ENCODE data around the gene HIVEP3. TPM values are rescaled to one million over a fixed set of nuclear protein-coding genes. Genes with fewer than 3 reads are reported as not detected.

HIVEP3 gene
- polyA plus RNA-seq, 1 of the 3 experiments (the other 2 are of a cell fraction): 6.4 TPM

GRCh38 chr1:41707793-41708192, 210.9 kb downstream of the HIVEP3 start (continued):
- no peak for TF ChIP-seq SIN3A (IDR thresholded peaks at IDR 0.05; ENCODE audit: borderline replicate concordance, low read depth, low read length)
- no peak for TF ChIP-seq ELF1 (IDR thresholded peaks at IDR 0.05)

DNA sequence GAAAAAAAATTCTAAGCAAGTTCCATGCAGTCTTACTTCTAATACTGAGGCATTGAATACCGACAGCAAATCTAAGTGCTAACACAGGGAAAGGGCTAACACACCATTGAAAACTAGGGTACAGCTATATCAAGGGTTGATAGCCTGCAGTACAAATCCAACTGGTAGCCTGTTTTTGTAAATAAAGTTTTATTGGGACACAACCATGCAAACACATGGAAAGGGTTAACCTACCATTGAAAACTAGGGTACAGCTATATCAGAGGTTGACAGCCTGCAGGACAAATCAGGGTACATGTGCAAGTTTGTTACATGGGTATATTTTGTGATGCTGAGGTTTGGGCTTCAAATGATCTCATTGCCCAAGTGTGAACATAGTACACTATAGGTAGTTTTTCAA, 212.9 kb downstream of the HIVEP3 start:
- Histone ChIP-seq H3K4me3 (ENCODE audit: low read depth in 2 of 2, low read length in 1 of 2) (no peak overlapping the region), H3K9me3 (no peaks in the 10 kb centered on the region), H3F3A (replicated peaks; ENCODE audit: insufficient read depth) (no peaks in the 10 kb centered on the region), H4K20me1 (ENCODE audit: insufficient read depth) (no peaks in the 10 kb centered on the region), H2AFZ (ENCODE audit: low read depth) (no peak overlapping the region), H3K36me3 (replicated peaks in 1 of 2; ENCODE audit: control insufficient read depth in 1 of 2, insufficient read depth in 2 of 2, low read length in 1 of 2) (no peaks in the 10 kb centered on the region), H3K9me2 (no peaks in the 10 kb centered on the region), H3K27me3 (ENCODE audit: insufficient read depth) (no peaks in the 10 kb centered on the region), H3K27ac (ENCODE audit: low read depth in 2 of 2, low read length in 1 of 2) (no peak overlapping the region), H3K4me2 (no peak overlapping the region), H3K79me2 (ENCODE audit: insufficient read depth) (no peaks in the 10 kb centered on the region), H3K4me1 (ENCODE audit: control insufficient read depth in 1 of 2, insufficient read depth in 2 of 2, low read depth in 1 of 2, low read length in 1 of 2) (peaks cover 0 to 9% of the 10 kb centered on the region in 2 experiments; a peak in 1 of 4 replicates), H3K9ac (no peak overlapping the region)
- no peak for DNase-seq
- ChIA-PET CTCF (no interaction called here), POLR2A (no interaction called here)
- TF ChIP-seq FOXJ3 (CRISPR knock-in tag; IDR thresholded peaks at IDR 0.05): no peak
- no peak for TF ChIP-seq YY1 (IDR thresholded peaks at IDR 0.05; ENCODE audit: low read depth)
- no peak for TF ChIP-seq ELF1 (IDR thresholded peaks at IDR 0.05)
- TF ChIP-seq CHD2 (IDR thresholded peaks at IDR 0.05; ENCODE audit: low read length, partially characterized antibody): no peak
- no peak for TF ChIP-seq EP300 (IDR thresholded peaks at IDR 0.05; ENCODE audit: borderline replicate concordance in 1 of 2, low read depth in 1 of 2, low read length in 1 of 2)
- TF ChIP-seq FOSL2 (IDR thresholded peaks at IDR 0.05; ENCODE audit: borderline replicate concordance, low read depth): no peak
- TF ChIP-seq GABPA (IDR thresholded peaks at IDR 0.05; ENCODE audit: low read depth): no peak
- no peak for TF ChIP-seq RCOR1 (IDR thresholded peaks at IDR 0.05; ENCODE audit: low read length)
- no peak for TF ChIP-seq SMC3 (IDR thresholded peaks at IDR 0.05; ENCODE audit: low read depth, low read length)
- TF ChIP-seq SIN3A (IDR thresholded peaks at IDR 0.05; ENCODE audit: borderline replicate concordance, low read depth, low read length): no peak
- TF ChIP-seq PBX3 (IDR thresholded peaks at IDR 0.05): no peak
- TF ChIP-seq GATA2 (CRISPR knock-in tag; IDR thresholded peaks at IDR 0.05): no peak
- TF ChIP-seq, protein P1, sequence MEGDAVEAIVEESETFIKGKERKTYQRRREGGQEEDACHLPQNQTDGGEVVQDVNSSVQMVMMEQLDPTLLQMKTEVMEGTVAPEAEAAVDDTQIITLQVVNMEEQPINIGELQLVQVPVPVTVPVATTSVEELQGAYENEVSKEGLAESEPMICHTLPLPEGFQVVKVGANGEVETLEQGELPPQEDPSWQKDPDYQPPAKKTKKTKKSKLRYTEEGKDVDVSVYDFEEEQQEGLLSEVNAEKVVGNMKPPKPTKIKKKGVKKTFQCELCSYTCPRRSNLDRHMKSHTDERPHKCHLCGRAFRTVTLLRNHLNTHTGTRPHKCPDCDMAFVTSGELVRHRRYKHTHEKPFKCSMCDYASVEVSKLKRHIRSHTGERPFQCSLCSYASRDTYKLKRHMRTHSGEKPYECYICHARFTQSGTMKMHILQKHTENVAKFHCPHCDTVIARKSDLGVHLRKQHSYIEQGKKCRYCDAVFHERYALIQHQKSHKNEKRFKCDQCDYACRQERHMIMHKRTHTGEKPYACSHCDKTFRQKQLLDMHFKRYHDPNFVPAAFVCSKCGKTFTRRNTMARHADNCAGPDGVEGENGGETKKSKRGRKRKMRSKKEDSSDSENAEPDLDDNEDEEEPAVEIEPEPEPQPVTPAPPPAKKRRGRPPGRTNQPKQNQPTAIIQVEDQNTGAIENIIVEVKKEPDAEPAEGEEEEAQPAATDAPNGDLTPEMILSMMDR (IDR thresholded peaks at IDR 0.05): no peak
- TF ChIP-seq NRF1 (IDR thresholded peaks at IDR 0.05; ENCODE audit: low read depth, low read length): no peak
- TF ChIP-seq MXI1 (IDR thresholded peaks at IDR 0.05; ENCODE audit: low read depth, low read length): no peak
- no peak for TF ChIP-seq EZH2phosphoT487 (IDR thresholded peaks at IDR 0.05; ENCODE audit: borderline replicate concordance, low read depth)
- TF ChIP-seq TAF1 (IDR thresholded peaks at IDR 0.05; ENCODE audit: borderline replicate concordance, low read depth, low read length): no peak
- WGBS (ENCODE audit: low lambda C conversion rate): 100% methylated on average over 1 of the region's 1 CpG
